Erythroblast (primary cell): Measurements from ENCODE around the gene SDSL.
A peak's percentile ranks its signal among the peaks of the same experiment; 100 is the strongest.

Experiments used
- DNase-seq, 2 experiments: peaks; one replicate each; lab custom pipeline; 2025; lab: John Stamatoyannopoulos, UW
- GATA1 ChIP-seq: IDR thresholded peaks from 2 replicates; pipeline ENCODE4 v1.6.1; 2011; ENCODE audit warnings: low read depth, mild to moderate bottlenecking, control low read depth, low read length, moderate library complexity
- POLR2A ChIP-seq: IDR thresholded peaks from 2 replicates; pipeline ENCODE4 v1.6.1; 2011; ENCODE audit warnings: mild to moderate bottlenecking, low read length

Gene SDSL

DNA sequence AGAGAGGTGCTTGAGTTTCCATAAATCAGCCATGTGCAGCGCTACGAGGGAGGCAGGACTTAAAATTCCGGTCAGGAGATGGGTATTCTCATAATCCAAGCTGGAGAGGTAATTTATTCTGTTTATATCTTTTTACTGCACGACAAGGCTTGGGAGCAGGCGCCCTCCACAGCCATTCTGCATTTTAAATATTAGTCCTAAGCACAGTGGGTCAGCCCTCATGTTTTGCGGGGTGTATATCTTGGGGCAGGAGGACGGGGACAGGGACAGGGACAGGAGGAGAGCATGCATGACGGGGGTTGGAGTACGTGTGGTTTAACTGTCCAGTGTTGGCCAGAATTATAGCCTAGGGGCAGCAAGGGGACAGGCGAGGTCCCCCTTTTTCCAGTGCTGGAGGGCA lies 35.0 kb downstream of the SDSL start:
- TF ChIP-seq GATA1 (no peak), POLR2A (no peak)

DNA sequence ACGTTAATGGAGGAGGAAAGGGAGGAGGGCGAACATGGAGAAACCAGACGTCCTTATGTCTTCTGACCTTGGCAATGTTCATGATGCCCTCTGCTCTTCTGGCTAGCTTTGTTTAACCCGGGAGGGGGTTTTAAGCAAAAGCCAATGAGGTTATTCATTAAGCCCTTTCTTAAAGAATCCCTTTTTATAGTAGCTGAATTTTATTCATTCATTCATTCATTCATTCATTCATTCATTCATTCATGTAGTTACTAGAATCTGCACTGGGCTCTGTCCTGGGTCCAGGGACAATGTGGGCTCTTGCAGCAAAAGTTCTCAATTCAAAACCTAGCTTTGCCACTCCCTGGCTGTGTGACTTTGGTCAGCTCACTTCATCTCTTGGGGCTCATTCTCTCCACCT lies 35.5 kb downstream of the SDSL start:
- DNase-seq, result no peak
- TF ChIP-seq POLR2A, result no peak
- TF ChIP-seq GATA1, result no peak

More for the DNA sequence above, 35.0 kb downstream of the SDSL start:
- DNase-seq, result no peak

DNA sequence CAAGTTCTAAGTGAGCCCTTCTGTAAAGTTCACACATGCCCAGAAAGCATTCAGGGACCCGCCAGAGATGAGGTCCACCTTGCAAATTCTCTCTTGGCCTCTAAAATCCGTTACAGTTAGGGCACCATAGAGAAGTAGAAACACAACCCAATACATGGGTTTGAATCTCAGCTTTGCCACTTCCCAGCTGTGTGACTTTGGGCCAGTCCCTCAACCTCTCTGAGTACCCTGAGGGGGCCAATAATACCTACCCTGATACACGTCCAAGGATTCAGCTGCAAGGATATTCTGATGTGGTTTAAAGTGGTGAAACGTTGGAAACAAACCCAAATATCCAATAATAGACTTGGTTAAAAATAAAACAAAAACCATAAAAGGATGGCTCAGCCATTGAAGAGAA lies 37.8 kb downstream of the SDSL start:
- TF ChIP-seq GATA1, result no peak
- TF ChIP-seq POLR2A, result no peak
- DNase-seq, result no peak

DNA sequence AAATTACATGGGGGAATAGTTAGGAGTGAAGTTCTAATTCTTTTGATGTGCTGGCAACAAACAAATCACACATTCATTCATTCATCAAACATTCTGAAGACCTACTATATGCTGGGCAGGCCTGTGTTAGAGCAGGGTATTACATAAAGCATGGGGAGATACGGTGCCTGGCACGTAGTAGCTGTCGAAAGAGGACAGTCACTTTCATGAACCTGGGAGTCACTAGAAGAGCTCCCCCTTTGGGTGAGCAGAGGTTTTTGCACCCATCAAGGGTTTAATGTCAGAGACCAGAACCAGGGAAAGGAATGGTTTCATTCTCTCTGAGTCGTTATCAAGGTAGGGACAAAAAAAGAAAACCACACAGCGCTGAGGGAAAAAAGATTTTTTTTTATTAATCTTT lies 39.5 kb downstream of the SDSL start:
- peak; percentile 51 to 52 for DNase-seq
- no peak for TF ChIP-seq GATA1
- TF ChIP-seq POLR2A, result no peak

DNA sequence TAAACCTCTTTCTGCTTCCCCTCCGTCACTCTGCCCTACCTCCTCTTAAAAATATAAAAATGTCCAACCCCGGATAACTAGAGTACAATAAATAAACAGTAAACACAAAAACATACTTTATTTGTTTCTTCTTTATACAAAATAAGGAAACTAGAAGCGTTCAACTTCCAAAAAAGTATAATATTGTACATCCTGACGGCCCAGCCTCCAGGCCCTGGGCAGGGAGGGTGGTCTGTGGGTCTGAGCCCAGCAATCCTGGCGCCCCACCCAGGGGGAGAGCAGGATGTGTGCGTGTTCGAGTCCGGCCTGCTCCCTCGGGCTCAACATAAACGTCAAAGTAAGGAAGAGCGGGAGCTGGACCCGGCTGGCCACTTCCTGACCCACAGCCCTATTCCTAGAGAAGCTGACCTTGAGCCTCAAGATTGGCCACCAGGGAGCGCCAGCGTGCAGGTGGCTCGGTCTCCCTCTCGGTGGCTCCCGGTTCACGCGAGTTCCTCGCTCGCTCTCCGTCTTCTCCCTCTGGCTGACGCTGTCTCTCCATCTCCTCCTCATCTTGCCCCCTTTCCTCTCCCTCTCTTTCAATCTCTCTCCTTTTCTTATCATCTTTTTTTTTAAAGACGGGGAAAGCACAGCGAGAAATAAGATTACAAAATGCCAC lies 40.1 kb downstream of the SDSL start:
- TF ChIP-seq GATA1 (no peak), POLR2A (no peak)
- peak; percentile 66 to 81 for DNase-seq

DNA sequence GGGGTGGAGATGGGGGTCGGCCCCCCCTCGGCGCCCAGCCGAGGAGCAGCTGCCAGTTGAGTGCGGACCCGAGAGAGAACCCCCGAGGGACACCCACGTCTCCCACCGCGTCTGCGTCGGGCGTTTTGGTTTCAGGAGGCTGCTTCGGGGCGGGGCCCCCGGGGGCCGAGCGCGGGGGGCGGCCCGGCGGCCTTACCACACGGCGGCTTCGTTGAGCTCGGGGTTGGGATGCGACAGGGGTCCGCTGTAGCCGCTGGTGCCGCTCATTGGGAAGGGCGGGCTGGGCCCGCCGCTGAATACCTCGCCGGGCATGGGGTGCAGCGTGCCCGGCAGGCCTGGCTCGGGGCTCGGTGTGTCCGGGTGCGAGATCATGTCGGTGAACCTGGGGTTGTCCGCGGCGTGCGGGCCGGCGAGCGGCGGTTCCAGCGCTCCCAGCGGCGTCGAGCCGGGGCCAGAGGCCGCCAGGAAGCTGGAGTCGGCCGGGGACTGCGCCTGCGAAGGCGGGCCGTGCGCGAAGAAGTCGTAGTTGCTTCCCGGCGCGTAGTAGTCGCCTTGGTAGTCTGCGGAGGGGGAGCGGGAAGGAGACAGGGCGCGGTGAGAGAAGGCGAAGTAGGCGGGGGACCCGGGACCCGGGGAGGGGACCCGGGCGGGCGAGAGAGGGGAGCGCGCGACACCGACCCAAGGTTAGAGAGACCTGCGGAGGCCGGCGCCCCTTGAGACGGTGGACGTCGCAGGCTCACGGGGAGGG lies 41.0 kb downstream of the SDSL start:
- no peak for TF ChIP-seq GATA1
- no peak for TF ChIP-seq POLR2A
- no peak for DNase-seq

DNA sequence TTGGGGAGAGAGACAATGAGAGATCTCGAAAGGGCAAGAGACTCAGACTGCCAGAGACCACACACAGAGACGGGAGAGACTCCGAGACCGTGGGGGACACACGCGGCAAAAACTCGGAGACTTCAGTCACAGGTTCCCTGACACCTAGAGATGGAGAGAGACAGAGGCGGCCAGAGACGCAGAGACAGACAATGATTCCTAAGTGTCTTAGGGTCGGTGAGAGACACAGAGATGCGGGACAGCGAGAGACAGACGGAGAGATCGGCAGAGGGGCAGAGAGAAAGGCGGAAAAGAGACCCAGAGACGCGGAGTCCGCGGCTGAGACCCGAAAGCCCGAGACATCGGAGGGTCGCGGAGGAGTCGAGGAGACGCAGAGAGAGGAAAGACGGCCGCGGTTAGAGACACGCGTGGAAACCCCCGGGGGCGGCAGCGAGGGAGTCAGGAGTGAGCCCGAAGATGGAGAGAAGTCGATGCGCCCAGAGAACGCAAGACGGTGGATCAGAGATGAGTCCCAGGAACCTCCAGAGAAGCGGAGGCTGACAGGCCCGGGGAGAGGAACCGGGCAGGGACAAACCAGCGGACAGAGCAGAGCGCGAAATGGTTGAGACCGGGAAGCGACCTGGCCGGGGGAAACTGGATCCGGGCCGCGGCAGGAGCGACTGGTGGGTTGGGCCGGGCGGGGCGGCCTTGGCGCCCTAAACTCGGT lies 41.7 kb downstream of the SDSL start:
- no peak for DNase-seq
- TF ChIP-seq POLR2A (no peak), GATA1 (no peak)

DNA sequence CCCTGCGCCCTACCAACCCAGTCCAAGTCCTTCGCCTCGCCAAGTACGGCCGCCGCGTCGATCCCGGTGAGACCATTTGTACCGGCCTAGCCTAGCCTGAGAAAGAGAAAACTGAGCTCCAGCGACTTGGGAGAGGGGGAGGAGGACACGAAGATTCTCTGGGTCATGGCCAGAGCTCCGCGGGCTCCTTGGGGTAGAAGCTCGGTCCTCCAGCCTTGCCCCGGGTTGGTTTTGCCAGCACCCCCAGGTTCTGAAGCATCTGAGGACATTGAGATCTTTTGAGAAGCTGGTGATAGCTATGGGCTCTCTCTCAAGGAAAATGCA lies 42.2 kb downstream of the SDSL start:
- no peak for TF ChIP-seq GATA1
- no peak for TF ChIP-seq POLR2A
- DNase-seq, result no peak

DNA sequence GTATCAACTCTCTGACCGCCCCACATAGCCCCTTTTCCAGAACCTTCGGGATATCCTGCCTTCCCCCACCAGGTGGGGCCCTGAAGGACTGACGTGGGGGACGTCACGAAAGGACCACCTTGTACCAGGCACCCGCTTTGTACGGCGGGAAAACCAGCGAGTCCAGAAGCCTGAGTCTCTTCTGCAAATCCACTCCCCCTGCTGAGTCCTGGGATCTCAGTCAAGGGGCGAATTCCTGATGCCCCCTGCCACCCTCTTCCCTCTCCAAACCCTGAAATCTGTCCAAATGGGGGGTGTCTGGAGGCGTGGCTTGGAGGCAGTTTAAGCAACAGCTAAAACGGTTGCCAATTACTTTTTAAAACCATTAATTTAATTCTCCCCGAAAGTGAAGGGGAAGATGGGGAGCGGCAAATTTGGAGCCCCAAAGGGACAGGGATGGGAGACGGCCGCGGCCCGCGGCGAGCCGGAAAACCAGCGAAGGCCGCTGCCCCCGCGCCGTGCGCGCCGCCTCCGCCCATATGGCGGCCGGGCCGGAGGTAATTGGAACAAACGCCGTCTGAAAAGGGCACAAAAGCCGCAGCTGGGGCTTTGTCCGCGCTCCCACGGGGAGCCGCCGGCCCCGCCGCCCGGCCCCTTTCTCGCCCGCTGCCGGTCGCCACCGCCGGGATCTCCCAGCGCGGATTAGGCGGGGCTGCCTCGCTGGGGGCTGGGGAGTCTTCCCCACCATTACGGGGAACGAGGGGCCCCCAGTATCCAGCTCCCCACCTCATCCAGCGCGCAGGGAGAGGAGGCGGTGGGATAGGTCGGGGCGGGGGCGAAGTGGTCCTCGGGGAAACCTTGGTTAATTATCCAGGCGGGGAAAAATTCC lies 42.9 kb downstream of the SDSL start:
- no peak for DNase-seq
- TF ChIP-seq POLR2A (no peak), GATA1 (no peak)

DNA sequence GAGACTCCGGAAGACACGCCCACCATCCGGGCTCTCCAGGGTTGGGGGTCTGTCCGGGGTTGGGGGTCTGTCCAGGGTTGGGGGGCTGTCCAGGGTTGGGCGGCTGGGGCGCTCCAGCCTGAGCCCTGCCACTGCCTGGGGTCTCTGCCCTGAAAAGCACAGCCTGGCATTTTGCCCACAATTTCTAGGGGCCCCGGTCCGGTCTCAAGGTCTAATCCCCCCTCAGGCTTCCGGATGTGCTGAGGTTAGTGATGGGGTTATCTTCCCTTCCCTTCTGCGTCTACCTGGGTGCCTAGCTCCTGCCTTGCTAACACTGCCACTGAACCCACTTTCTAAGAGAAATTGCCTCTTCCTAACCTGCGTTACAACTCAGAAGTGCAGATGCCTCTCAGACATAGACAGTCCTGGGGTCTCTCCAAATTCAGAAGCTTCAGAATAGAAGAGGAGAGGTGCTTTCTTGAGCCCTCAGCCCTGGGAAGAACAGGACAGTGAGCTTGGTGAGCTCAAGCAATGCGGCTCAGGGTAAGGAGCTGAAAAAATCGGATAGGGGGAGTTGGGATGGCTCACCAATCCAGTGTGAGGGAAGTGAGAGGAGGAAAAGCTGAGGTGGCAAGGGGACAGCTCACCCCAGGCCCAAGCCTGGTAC lies 43.8 kb downstream of the SDSL start:
- DNase-seq, result no peak
- no peak for TF ChIP-seq POLR2A
- TF ChIP-seq GATA1, result no peak

DNA sequence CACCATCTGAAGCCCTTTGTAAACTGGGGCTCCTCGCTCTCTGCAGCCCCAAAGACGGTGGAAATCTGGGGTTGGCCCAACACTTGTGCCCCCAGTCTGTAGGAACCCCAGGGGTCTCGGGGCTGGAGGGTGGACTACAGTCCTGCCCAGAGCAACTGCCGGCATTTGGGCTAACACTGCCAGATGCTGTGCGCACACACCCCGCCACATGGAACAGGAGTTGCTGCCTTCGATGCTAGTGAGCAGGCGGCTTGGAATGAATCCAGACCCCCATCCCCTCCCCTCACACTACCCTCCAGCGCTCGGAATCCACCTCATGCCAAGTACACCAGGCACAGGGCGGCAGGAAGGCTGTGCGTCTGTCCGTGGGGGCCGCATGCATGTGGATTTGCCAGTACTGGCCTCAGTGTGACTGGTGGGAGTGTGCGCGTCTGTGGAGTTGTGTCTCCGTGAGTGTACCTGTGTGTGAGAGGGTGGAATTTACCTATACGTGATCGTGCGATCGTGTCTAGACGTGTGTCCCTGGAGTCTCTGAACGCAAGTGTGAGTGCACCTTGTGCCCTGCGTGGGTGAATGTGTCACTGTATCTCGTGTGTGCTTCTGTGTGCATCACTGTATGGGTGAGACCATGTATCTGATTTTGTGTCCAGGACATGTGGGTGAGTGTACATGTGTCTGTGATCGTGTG lies 44.4 kb downstream of the SDSL start:
- DNase-seq, result no peak
- no peak for TF ChIP-seq POLR2A
- no peak for TF ChIP-seq GATA1

DNA sequence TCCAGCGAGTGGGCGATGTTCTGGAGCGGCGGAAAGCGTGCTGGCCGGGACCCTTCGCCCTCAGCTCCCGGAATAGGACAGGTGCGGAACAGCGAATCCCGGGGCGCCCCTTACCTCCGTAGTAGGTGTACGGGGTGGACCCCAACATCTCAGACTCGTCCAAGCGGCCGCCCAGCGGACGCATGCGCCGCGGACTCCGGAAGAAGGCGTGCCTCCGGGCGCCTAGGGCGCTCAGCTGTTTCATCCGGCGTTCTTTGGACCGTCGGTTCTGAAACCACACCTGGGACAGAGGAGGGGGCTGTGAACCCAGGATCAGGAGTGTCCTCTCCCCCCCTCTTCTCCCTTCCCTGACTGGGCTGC lies 44.9 kb downstream of the SDSL start:
- no peak for DNase-seq

More for the DNA sequence above, 44.9 kb downstream of the SDSL start:
- TF ChIP-seq GATA1, result no peak
- no peak for TF ChIP-seq POLR2A
